ENCODE results near the gene ASIC4. TPM values are rescaled to one million over a fixed set of nuclear protein-coding genes. Genes with fewer than 3 reads are reported as not detected.

ASIC4 gene
- total and polyA plus RNA-seq, 2 of the 8 experiments (the other 6 are each of a cell fraction or from before 2014, with no cell fraction given) = 0.12 to 0.22 TPM

GRCh38 chr2:219496247-219496824 is 17.9 kb upstream of the ASIC4 start (continued):
- TF ChIP-seq CHD7 (IDR thresholded peaks at IDR 0.05; ENCODE audit: insufficient replicate concordance, low read length) (no peak), RXRA (IDR thresholded peaks at IDR 0.05; ENCODE audit: insufficient read depth, low read depth, low read length) (no peak), ASH2L (IDR thresholded peaks at IDR 0.05; ENCODE audit: low read length) (no peak), SIN3A (conservative IDR thresholded peaks at IDR 0.05 in 1 of 2, IDR thresholded peaks at IDR 0.05 in 1 of 2; ENCODE audit: low read depth in 1 of 2, low read length in 2 of 2) (no peak), FOSL1 (IDR thresholded peaks at IDR 0.05; ENCODE audit: insufficient read depth, low read depth, low read length) (no peak), SUZ12 (IDR thresholded peaks at IDR 0.05; ENCODE audit: low read length) (no peak), CHD1 (IDR thresholded peaks at IDR 0.05; ENCODE audit: low read depth, low read length) (no peak), SP4 (IDR thresholded peaks at IDR 0.05; ENCODE audit: low read length) (no peak), CREB1 (IDR thresholded peaks at IDR 0.05) (no peak), YY1 (IDR thresholded peaks at IDR 0.05; ENCODE audit: low read depth, low read length) (no peak), SIRT6 (IDR thresholded peaks at IDR 0.05; ENCODE audit: low read length) (no peak), MAFK (IDR thresholded peaks at IDR 0.05; ENCODE audit: low read depth, low read length) (no peak)
